Measurements from ENCODE around the gene EPS8.

DNA sequence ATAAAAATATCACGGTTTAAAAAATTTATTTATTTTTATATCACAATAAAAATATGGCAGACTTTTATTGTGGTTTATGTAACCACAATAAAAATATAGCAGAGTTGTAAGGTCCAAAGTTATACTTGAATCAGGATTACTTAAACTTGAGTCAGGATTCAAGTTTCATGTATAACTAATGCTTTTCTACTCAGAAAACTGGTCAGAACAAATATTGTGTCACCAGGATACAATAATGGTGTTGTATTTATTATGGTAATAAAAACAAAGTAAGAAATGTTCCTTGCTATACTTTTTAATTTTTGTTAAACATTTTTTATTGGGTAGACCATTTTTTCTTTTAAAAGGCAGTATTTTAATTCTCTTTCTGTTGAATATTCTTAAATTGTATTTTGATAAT lies 29.2 kb upstream of the EPS8 start:
- TF ChIP-seq, protein P1, sequence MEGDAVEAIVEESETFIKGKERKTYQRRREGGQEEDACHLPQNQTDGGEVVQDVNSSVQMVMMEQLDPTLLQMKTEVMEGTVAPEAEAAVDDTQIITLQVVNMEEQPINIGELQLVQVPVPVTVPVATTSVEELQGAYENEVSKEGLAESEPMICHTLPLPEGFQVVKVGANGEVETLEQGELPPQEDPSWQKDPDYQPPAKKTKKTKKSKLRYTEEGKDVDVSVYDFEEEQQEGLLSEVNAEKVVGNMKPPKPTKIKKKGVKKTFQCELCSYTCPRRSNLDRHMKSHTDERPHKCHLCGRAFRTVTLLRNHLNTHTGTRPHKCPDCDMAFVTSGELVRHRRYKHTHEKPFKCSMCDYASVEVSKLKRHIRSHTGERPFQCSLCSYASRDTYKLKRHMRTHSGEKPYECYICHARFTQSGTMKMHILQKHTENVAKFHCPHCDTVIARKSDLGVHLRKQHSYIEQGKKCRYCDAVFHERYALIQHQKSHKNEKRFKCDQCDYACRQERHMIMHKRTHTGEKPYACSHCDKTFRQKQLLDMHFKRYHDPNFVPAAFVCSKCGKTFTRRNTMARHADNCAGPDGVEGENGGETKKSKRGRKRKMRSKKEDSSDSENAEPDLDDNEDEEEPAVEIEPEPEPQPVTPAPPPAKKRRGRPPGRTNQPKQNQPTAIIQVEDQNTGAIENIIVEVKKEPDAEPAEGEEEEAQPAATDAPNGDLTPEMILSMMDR (conservative IDR thresholded peaks at IDR 0.05) = no peak
- no peak for TF ChIP-seq ZFX (IDR thresholded peaks at IDR 0.05)

Measured in C4-2B (cell line).